Psoas muscle (tissue), 8 donors: ENCODE measurements around the gene ATOSB. TPM values are rescaled to one million over a fixed set of nuclear protein-coding genes. Genes with fewer than 3 reads are reported as not detected.

Source experiments
- ATAC-seq, 4 donors: fragments of 200-7000 bp; cut with Tn5 transposase; one replicate each; pipeline ENCODE4 v1.9.1; 2020; ENCODE audit warnings: moderate library complexity in 3 of 4, mild to moderate bottlenecking in 2 of 4
- DNase-seq, 2 donors: peaks; one replicate each; pipeline ENCODE4 v3.0.0-alpha.2; 2020
- H3K27ac ChIP-seq: fragments of 200-600 bp; one replicate; pipeline ENCODE4 v1.8.0; 2022
- H3K27me3 ChIP-seq, 3 donors: fragments of 200-600 bp in 1 of 3; one replicate each; pipeline versions ENCODE4 v1.6.1 to v1.8.0; 2013 to 2022; ENCODE audit warnings: low read length in 2 of 3, mild to moderate bottlenecking in 2 of 3, moderate library complexity in 1 of 3; ENCODE audit not compliant: insufficient read depth in 3 of 3
- H3K36me3 ChIP-seq, 2 donors: fragments of 200-600 bp in 1 of 2; one replicate each; pipeline versions ENCODE4 v1.6.1 to v1.8.0; 2013 to 2022; ENCODE audit warnings: low read depth in 1 of 2, mild to moderate bottlenecking in 1 of 2, moderate library complexity in 1 of 2; ENCODE audit not compliant: insufficient read depth in 1 of 2
- H3K4me1 ChIP-seq: fragments of 200-600 bp; one replicate; pipeline ENCODE4 v1.8.0; 2022
- H3K4me3 ChIP-seq: fragments of 200-600 bp; one replicate; pipeline ENCODE4 v1.8.0; 2022; ENCODE audit warnings: mild to moderate bottlenecking
- H3K9me3 ChIP-seq: fragments of 200-600 bp; one replicate; pipeline ENCODE4 v1.8.0; 2022
- CTCF ChIP-seq: fragments of 200-600 bp; IDR thresholded peaks from one replicate; pipeline ENCODE4 v1.8.0; 2022; ENCODE audit warnings: antibody characterized with exemption
- WGBS, 3 donors: extraction: QIAGEN DNeasy Blood & Tissue Kit; methylation state at CpG; one replicate each; pipeline versions ENCODE4 v1.1.6 to v1.1.7; 2013; 5-methylcytosine and 5-hydroxymethylcytosine counted together
- intact Hi-C, 2 donors: fragments of 100-400 bp; cut with DNase I; formaldehyde crosslinking; loops; one replicate each; pipeline versions ENCODE4 v1.11.0 to v1.14.2; 2022
- polyA plus RNA-seq, 3 donors: library from polyadenylated mRNA; stranded (reverse); fragments of 200-250 nt; gene quantifications; one replicate each; pipeline ENCODE4 v1.2.3, GENCODE V29; 2013
- total RNA-seq, 4 donors: library from RNA; stranded (reverse); fragmentation: NEBNext Ultra II Directional in 2 of 4; extraction: Animal tissue kit (Norgen Biotek cat#: 25700) in 2 of 4; gene quantifications; one replicate each; pipeline versions ENCODE4 v1.2.1 to v1.2.4, GENCODE V29; 2021 to 2023
- donor health status: healthy with polysubstance abuse.
- donor health status: DM: no; HTN: no; CAD: no; lungs with moderate emphysema.
- donor health status: Bipolar disorder and iron deficiency.
- donor health status: healthy.
- donor health status: DM: yes; HTN: yes; CAD: no.
- donor health status: DM: no; HTN: no; CAD: no.
- donor health status: DM: no; HTN: no; CAD: no.
- donor health status: DM: yes; HTN: yes; CAD: no.

Gene ATOSB
- total and polyA plus RNA-seq, 7 donors, result 9.1 to 27.6 (median 15.2) TPM

GRCh38 chr9:35073279-35073612 lies 42.4 kb downstream of the ATOSB start:
- Histone ChIP-seq H3K27ac (peak overlapping the region; percentile 100), H3K4me1 (peaks cover 25% of the 10 kb centered on the region), H3K9me3 (no peaks in the 10 kb centered on the region), H3K36me3 (peaks cover 7 to 18% of the 10 kb centered on the region in 2 donors), H3K27me3 (no peaks in the 10 kb centered on the region), H3K4me3 (peak overlapping the region; percentile 100)
- ATAC-seq (no peak), DNase-seq (no peak)
- intact Hi-C loops, result loop anchor here in 1 of 2 donors (5.0 kb wide), 1 partner anchor 81 kb away; no protein-coding TSS in a partner anchor
- no peak for TF ChIP-seq CTCF
- 97 to 98% (median 98%) methylated on average over 2 of the region's 2 CpGs for WGBS, 3 donors

DNA sequence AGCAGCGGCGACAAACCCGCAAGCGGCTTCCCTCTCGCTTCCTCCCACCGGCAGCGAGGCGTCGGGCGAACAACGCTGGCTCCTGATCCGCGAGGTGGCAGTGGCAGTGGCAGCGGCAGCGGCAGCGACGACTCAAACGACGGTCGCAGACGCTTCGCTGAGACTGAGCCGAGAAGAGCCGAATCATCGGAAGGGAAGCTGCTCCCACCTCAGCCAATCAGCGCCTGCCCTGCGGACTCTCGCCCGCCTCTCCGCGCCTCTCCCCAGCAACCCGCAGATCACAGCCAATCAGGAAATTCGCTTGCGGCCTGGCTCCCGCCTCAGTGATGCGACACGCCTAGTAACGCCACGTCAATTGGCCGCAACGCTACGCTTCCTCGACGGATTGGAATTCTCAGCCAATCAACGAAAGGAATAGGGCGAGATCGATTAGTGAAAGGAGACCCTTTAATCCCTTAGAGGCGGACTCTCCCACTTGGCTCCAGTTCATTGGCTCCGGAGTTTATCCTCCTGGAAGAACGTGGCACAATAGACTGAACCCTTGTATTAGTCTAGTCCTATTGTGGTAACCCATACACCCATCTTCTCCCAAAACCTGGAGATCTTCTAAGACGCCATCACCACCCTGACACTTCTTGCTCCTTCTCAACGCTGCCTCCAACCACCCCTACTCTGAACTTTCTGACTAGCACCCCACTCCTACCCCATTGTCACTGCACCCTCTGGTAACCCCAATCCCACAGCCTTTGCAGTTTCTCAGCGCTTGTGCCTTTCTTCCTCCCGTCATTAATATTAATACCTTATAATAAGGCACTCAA lies 43.0 kb downstream of the ATOSB start, which contains the start of gene VCP:
TSS of gene VCP (minus strand) at position 165 of the 818 bp plus-strand sequence. CDS start 272 bp downstream, outside the sequence.
- Histone ChIP-seq H3K4me1 (peaks cover 29% of the 10 kb centered on the region), H3K27ac (peak within 1 kb of the TSS; percentile 100), H3K27me3 (no peaks in the 10 kb centered on the region), H3K36me3 (peaks cover 13 to 23% of the 10 kb centered on the region in 2 donors), H3K4me3 (peak within 1 kb of the TSS; percentile 100), H3K9me3 (no peaks in the 10 kb centered on the region)
- ATAC-seq, result peak; percentile 88 to 91 (median 90)
- intact Hi-C loops, result loop anchor here in 1 of 2 donors (5.0 kb wide), 1 partner anchor 80 kb away; no protein-coding TSS in a partner anchor
- peak; percentile 98 to 99 for DNase-seq
- no peak for TF ChIP-seq CTCF
- WGBS, 3 donors, result 5 to 6% (median 5%) methylated on average over 43 to 54 of the region's 54 CpGs

DNA sequence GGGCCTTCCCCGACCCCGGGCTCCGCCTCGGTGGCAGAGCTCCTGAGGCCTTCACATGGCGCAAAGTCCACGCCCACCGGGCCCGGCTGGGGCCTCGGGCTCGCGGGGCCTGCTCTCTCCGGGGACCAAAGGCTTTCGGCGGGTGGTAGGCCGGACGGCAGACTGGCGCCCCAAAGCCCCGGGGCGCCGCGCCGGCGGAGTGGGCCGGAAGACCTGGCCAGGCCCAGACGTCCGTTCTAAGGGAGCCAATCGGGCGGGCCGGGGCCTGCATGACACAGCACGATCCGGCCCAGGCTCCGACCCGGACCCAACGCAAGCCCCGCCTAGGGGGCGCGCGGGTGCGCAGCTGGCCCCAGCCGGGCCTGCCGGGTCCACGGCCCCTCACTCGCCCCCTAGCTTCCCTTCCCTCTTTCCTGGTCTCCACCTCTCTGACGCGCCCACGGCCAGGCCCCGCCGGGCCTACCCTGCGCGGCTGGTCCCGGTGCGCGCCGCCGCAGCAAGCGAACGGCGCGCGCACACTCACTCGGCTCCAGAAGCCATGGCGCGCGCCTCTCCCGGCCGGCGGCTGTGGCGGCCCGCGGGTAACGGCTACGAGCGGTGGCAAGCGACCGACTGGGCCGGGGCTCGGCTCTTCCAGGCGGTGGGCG lies 43.7 kb downstream of the ATOSB start:
- Histone ChIP-seq H3K27me3 (no peaks in the 10 kb centered on the region), H3K36me3 (peaks cover 16 to 31% of the 10 kb centered on the region in 2 donors), H3K4me3 (peak overlapping the region; percentile 100), H3K4me1 (peaks cover 29% of the 10 kb centered on the region), H3K27ac (peak overlapping the region; percentile 100), H3K9me3 (no peaks in the 10 kb centered on the region)
- ATAC-seq, result peak; percentile 75 to 82 (median 76)
- WGBS, 3 donors, result 0% methylated on average over 50 to 79 of the region's 79 CpGs
- intact Hi-C loops, result loop anchor here in 1 of 2 donors (5.0 kb wide), 1 partner anchor 80 kb away; no protein-coding TSS in a partner anchor
- TF ChIP-seq CTCF, result peak; percentile 39
- DNase-seq, result peak; percentile 89 to 91

DNA sequence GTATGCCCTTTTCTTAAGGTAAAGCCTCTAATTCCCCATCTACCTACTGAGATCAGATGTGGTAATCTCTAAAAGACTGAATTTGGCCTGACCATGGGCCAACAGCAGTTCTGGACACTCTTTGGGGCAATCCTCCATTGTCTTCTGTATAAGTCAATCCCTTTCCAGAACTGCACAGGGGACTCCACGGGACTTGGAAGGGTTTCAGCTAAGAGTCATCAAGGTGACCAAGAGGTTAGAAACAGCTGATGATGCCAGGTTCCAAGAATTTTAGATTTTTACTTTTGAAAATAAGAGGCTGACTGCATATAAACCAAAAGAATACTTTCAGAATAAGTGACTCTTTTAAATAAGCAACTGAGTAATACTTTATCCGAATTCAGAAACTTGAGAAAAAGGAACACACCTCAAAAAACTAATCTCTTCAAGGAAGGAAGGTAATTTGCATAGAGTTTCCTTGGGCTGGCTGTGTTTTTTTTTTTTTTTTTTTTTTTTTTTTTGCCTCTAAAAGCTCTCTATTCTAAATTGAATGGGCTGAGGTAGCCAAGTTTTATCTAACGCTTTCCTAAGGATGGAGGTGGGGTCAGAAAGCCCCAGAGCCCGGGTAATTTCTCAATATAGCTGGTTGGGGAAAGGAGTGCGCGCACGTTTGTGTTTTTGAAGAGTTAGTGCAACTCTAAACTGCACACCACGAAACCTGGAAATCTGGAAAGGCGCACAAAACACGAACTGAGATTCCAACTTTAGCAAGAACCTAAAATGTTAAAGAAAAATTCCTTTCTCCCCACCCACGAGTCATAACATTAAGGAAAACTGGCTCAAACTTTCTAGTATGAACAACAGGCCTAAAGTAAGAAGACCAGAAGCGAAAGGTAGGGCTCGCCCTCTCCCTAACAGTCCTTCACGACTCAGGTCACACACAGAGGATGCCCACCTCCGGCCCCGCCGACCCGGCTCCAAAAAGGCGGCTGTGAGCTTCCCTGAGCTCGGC lies 44.5 kb downstream of the ATOSB start:
- intact Hi-C loops, result loop anchor here in 1 of 2 donors (5.0 kb wide), 1 partner anchor 79 kb away; no protein-coding TSS in a partner anchor
- no peak for TF ChIP-seq CTCF
- WGBS, 3 donors, result 0 to 1% (median 1%) methylated on average over 20 of the region's 20 CpGs

More for the DNA sequence above, 44.5 kb downstream of the ATOSB start:
- H3K27ac ChIP-seq, result peak overlapping the region; percentile 100
- H3K27me3 ChIP-seq, result no peaks in the 10 kb centered on the region
- peaks cover 29% of the 10 kb centered on the region for H3K4me1 ChIP-seq
- peaks cover 18 to 39% of the 10 kb centered on the region in 2 donors for H3K36me3 ChIP-seq
- no peak for DNase-seq
- H3K9me3 ChIP-seq, result no peaks in the 10 kb centered on the region
- H3K4me3 ChIP-seq, result peak overlapping the region; percentile 100
- peak in 3 of 4 donors; percentile 41 to 61 (median 43) for ATAC-seq
